ENCODE data around the gene SH3PXD2A. TPM values are rescaled to one million over a fixed set of nuclear protein-coding genes. Genes with fewer than 3 reads are reported as not detected.

Gene SH3PXD2A
- total RNA-seq, 1 donor from 2014 or later: 36.8 TPM

DNA sequence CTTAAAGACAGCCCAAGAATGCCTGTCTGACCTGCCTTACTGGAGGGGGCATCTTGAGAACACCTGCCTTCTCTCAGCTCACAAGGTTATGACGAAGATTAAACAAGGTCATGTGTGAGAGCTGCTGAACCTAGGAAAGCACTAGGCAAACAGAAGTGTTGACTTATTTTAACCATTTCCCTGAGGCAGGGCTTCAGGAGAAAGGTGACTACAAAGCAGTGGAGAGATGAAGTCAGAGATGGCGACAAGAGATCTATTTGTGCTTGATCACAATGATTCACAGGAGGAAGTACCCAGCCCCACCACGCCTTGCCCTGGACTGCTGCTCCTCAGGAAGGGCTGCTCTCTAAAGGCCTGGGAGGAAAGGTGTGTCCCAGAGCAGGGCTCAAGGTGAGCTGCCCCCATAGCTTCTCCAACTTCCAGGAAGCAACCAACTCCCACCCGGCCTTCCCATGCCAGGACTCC is 34.9 kb upstream of the SH3PXD2A start:
- Mint-ChIP-seq H3K9me3 (no peaks in the 10 kb centered on the region), H3K36me3 (peaks cover 6% of the 10 kb centered on the region), H3K27ac (peak overlapping the region; percentile 1), H3K4me1 (peaks cover 22% of the 10 kb centered on the region), H3K27me3 (ENCODE audit: low read depth) (no peaks in the 10 kb centered on the region), H3K4me3 (no peak overlapping the region)
- no peak for DNase-seq (ENCODE audit: low spot score in 2 of 2, unreplicated experiment in 2 of 2)
- TF ChIP-seq, protein P1, sequence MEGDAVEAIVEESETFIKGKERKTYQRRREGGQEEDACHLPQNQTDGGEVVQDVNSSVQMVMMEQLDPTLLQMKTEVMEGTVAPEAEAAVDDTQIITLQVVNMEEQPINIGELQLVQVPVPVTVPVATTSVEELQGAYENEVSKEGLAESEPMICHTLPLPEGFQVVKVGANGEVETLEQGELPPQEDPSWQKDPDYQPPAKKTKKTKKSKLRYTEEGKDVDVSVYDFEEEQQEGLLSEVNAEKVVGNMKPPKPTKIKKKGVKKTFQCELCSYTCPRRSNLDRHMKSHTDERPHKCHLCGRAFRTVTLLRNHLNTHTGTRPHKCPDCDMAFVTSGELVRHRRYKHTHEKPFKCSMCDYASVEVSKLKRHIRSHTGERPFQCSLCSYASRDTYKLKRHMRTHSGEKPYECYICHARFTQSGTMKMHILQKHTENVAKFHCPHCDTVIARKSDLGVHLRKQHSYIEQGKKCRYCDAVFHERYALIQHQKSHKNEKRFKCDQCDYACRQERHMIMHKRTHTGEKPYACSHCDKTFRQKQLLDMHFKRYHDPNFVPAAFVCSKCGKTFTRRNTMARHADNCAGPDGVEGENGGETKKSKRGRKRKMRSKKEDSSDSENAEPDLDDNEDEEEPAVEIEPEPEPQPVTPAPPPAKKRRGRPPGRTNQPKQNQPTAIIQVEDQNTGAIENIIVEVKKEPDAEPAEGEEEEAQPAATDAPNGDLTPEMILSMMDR (IDR thresholded peaks at IDR 0.05; ENCODE audit: unreplicated experiment): no peak

DNA sequence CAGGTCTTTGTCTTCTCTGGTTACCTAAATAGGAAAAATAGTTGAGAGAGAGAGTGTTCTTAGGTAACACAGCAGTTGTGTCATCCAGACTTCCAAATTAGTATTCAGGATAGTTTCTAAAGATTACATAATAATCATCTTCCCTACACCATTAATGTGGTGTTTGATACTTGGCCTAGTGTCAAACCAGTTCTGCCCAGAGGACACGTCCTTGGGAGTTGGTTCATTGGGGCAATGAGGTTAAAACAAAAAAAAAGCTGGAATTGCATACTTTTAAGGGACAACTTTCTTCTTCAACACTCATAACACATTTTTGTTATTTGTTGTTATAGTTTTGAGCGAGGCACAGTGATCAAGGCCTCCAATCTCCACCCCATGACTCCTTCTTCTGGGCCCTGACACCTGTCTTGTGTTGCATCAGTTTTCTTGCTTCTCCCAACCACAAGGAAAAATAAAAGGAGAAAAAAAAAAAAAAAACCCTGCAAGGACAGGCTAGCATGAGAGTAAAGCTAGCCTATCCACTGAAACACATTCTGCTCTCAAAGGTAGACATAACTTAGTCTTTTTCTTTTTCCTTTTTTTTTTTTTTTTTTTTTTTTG is 33.8 kb upstream of the SH3PXD2A start:
- no peak overlapping the region for H3K4me3 Mint-ChIP-seq
- H3K27me3 Mint-ChIP-seq (ENCODE audit: low read depth): no peaks in the 10 kb centered on the region
- peaks cover 12% of the 10 kb centered on the region for H3K4me1 Mint-ChIP-seq
- TF ChIP-seq, protein P1 (IDR thresholded peaks at IDR 0.05; ENCODE audit: unreplicated experiment): no peak
- no peaks in the 10 kb centered on the region for H3K9me3 Mint-ChIP-seq
- DNase-seq (ENCODE audit: low spot score in 2 of 2, unreplicated experiment in 2 of 2): no peak
- H3K27ac Mint-ChIP-seq: no peak overlapping the region
- peaks cover 6% of the 10 kb centered on the region for H3K36me3 Mint-ChIP-seq

DNA sequence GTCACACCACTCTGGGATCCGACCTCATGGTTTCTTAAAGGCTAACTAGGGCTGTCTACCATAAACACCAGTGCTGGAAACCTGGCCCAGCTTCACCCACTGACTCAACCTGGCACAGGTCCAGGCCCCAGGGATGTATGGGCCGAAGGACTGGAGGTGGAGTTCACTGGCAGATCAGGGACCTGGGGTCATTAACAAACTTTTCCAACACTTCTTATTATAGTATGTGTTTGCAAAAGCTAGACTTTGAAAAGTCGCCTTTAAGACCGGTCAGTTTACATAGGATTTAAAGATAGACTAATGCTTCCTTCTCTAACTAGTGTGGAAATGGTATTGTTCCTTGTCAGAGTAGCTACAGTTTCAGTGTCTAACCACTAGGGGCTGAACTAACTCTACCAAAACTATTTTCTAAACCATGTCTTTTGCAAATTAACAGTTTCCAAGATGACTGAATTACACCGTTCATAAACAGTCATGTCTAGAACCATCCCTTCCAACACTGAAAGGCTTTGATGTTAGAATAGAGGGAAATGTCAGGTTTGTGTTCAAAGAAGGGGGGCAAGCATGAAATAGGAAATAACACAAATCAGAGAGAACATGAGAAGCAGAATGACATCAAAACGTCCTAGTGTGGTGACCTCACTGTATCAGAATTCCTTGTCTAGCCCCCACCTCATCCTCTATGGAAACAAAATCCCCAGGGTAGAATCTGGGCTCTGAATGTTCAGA is 32.9 kb upstream of the SH3PXD2A start:
- no peaks in the 10 kb centered on the region for H3K27me3 Mint-ChIP-seq (ENCODE audit: low read depth)
- TF ChIP-seq, protein P1 (IDR thresholded peaks at IDR 0.05; ENCODE audit: unreplicated experiment): peak; percentile 91
- DNase-seq (ENCODE audit: low spot score in 2 of 2, unreplicated experiment in 2 of 2): peak in 1 of 2 experiments; percentile 48
- H3K9me3 Mint-ChIP-seq: no peaks in the 10 kb centered on the region
- no peak overlapping the region for H3K4me3 Mint-ChIP-seq
- peaks cover 5% of the 10 kb centered on the region for H3K4me1 Mint-ChIP-seq
- peak overlapping the region; percentile 8 for H3K27ac Mint-ChIP-seq
- H3K36me3 Mint-ChIP-seq: peaks cover 7% of the 10 kb centered on the region

DNA sequence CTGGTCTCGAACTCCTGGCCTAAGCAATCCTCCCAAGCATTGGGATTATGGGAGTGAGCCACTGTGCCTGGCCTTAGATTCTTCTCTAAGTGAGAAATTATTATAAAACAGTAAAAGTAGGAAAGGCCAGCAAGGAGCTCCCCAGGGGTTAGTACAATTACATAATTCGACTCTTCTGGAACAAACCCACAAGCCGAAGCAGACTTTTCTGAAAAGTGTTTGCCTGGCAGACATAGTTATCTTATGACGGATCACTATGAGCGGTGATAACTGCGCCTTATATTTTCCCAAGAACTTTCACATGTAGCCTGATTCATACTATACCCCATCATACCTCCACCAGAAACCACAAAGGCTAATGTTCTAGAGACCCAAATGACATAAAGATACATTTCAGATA is 30.2 kb upstream of the SH3PXD2A start:
- peaks cover 16% of the 10 kb centered on the region for H3K4me1 Mint-ChIP-seq
- no peak overlapping the region for H3K4me3 Mint-ChIP-seq

DNA sequence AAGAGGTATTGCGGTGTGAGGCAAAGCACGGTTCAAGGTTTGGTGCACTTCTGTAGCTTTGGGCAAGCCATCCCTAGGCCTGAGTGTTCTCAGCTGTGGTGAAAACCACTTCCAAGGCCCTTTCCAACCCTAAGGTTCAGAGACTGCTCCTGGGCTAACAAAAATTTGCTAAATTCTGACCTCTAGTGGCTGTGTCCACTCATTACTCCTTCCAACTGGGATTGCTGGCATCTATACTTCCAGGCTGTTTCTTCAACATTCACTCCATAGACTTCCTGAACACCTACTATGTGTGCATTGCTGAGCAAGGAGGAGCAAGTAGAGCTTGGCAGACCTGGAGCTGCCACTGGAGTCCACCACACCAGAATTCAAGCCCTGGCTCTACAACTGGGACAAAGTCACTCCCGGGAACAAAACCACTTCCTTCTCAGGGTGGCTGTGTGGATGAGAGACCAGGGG is 29.3 kb upstream of the SH3PXD2A start:
- Mint-ChIP-seq H3K36me3 (peaks cover 7% of the 10 kb centered on the region), H3K27ac (no peak overlapping the region), H3K4me3 (no peak overlapping the region), H3K27me3 (ENCODE audit: low read depth) (no peaks in the 10 kb centered on the region), H3K4me1 (peaks cover 16% of the 10 kb centered on the region), H3K9me3 (no peaks in the 10 kb centered on the region)
- DNase-seq (ENCODE audit: low spot score in 2 of 2, unreplicated experiment in 2 of 2): peak in 1 of 2 experiments; percentile 46
- TF ChIP-seq, protein P1 (IDR thresholded peaks at IDR 0.05; ENCODE audit: unreplicated experiment): peak; percentile 77

More for the DNA sequence above, 30.2 kb upstream of the SH3PXD2A start:
- Mint-ChIP-seq H3K27me3 (ENCODE audit: low read depth) (no peaks in the 10 kb centered on the region), H3K9me3 (no peaks in the 10 kb centered on the region), H3K36me3 (peaks cover 7% of the 10 kb centered on the region), H3K27ac (no peak overlapping the region)
- no peak for DNase-seq (ENCODE audit: low spot score in 2 of 2, unreplicated experiment in 2 of 2)
- TF ChIP-seq, protein P1 (IDR thresholded peaks at IDR 0.05; ENCODE audit: unreplicated experiment): no peak

Data from mesothelial cell of epicardium (in vitro differentiated cells).